OCI-LY3 (cell line): ENCODE data around the gene KRT32.

Experiments used
- H2AFZ ChIP-seq: fragments of 200-600, 300-600 bp; shearing (Covaris generic); 2 replicates; pipeline ENCODE4 v1.6.0; 2014; ENCODE audit warnings: antibody characterized with exemption, low read depth, low read length
- H3K27ac ChIP-seq: fragments of 200-600, 300-600 bp; sonication (generic); 2 replicates; pipeline ENCODE4 v1.5.1; 2014; ENCODE audit warnings: mild to moderate bottlenecking, low read length, moderate library complexity, mixed read lengths
- H3K27me3 ChIP-seq: fragments of 200-600, 300-600 bp; sonication (generic); 2 replicates; pipeline ENCODE4 v1.6.1; 2014; ENCODE audit warnings: low read depth, low read length, mixed read lengths
- H3K36me3 ChIP-seq: fragments of 200-600, 300-600 bp; sonication (generic); replicated peaks from 2 replicates; pipeline ENCODE3; 2014; ENCODE audit warnings: low read depth, low read length, mixed read lengths
- H3K4me1 ChIP-seq: fragments of 300-600, 200-600 bp; sonication (generic); 2 replicates; pipeline ENCODE4 v1.6.1; 2014; ENCODE audit warnings: low read length, mixed read lengths
- H3K4me2 ChIP-seq: fragments of 200-600, 300-600 bp; sonication (generic); 2 replicates; pipeline ENCODE4 v1.6.1; 2014; ENCODE audit warnings: low read length, mixed read lengths
- H3K4me3 ChIP-seq: fragments of 300-600, 200-600 bp; sonication (generic); 2 replicates; pipeline ENCODE4 v1.5.1; 2014; ENCODE audit warnings: antibody characterized with exemption, mild to moderate bottlenecking, low read length, moderate library complexity
- H3K79me2 ChIP-seq: fragments of 300-600, 200-600 bp; shearing (Covaris generic); 2 replicates; pipeline ENCODE4 v1.6.1; 2014; ENCODE audit warnings: mild to moderate bottlenecking, low read length, mixed read lengths
- H3K9ac ChIP-seq: fragments of 300-600, 200-600 bp; shearing (Covaris generic); 2 replicates; pipeline ENCODE4 v1.6.0; 2014; ENCODE audit warnings: mild to moderate bottlenecking, low read length, moderate library complexity
- H3K9me3 ChIP-seq: fragments of 200-600, 300-600 bp; shearing (Covaris generic); 2 replicates; pipeline ENCODE4 v1.6.1; 2014; ENCODE audit warnings: low read length, mixed read lengths; ENCODE audit not compliant: insufficient read depth
- H4K20me1 ChIP-seq: fragments of 200-600, 300-600 bp; sonication (generic); 2 replicates; pipeline ENCODE4 v1.6.1; 2016; ENCODE audit warnings: low read length, mixed read lengths; ENCODE audit not compliant: insufficient read depth
- EZH2phosphoT487 ChIP-seq: fragments of 200-600 bp; shearing (Covaris generic); IDR thresholded peaks from 2 replicates; pipeline ENCODE4 v1.6.1; 2018; ENCODE audit warnings: antibody characterized with exemption, mixed run types, low read depth
- TF ChIP-seq, protein P1 (sequence below): fragments of 200-600, 300-600 bp; sonication (generic); IDR thresholded peaks from 2 replicates; pipeline ENCODE4 v1.5.1; 2014; ENCODE audit warnings: antibody characterized with exemption, low read length, low read depth

Gene KRT32

GRCh38 chr17:41466988-41467387 lies at the start of gene KRT32:
Gene KRT32, minus strand, starts transcription at chr17:41467386. Its CDS starts 61 bp downstream, at chr17:41467325.
- no peak within 1 kb of the TSS for H2AFZ ChIP-seq
- H3K27me3 ChIP-seq, result peaks cover 3% of the 10 kb centered on the region; the same call in 1 of the 2 replicates
- no peak within 1 kb of the TSS for H3K27ac ChIP-seq
- TF ChIP-seq, protein P1, sequence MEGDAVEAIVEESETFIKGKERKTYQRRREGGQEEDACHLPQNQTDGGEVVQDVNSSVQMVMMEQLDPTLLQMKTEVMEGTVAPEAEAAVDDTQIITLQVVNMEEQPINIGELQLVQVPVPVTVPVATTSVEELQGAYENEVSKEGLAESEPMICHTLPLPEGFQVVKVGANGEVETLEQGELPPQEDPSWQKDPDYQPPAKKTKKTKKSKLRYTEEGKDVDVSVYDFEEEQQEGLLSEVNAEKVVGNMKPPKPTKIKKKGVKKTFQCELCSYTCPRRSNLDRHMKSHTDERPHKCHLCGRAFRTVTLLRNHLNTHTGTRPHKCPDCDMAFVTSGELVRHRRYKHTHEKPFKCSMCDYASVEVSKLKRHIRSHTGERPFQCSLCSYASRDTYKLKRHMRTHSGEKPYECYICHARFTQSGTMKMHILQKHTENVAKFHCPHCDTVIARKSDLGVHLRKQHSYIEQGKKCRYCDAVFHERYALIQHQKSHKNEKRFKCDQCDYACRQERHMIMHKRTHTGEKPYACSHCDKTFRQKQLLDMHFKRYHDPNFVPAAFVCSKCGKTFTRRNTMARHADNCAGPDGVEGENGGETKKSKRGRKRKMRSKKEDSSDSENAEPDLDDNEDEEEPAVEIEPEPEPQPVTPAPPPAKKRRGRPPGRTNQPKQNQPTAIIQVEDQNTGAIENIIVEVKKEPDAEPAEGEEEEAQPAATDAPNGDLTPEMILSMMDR, result no peak
- TF ChIP-seq EZH2phosphoT487, result no peak
- H3K9ac ChIP-seq, result no peak within 1 kb of the TSS
- no peaks in the 10 kb centered on the region for H3K9me3 ChIP-seq
- no peaks in the 10 kb centered on the region for H4K20me1 ChIP-seq
- H3K36me3 ChIP-seq, result no peaks in the 10 kb centered on the region
- H3K4me3 ChIP-seq, result no peak within 1 kb of the TSS
- H3K4me1 ChIP-seq, result no peaks in the 10 kb centered on the region
- no peaks in the 10 kb centered on the region for H3K79me2 ChIP-seq
- H3K4me2 ChIP-seq, result no peak within 1 kb of the TSS

GRCh38 chr17:41516830-41517283 lies 49.7 kb upstream of the KRT32 start:
- H3K79me2 ChIP-seq, result no peaks in the 10 kb centered on the region
- no peak overlapping the region for H3K4me2 ChIP-seq
- no peak for TF ChIP-seq EZH2phosphoT487
- TF ChIP-seq, protein P1, result no peak
- no peaks in the 10 kb centered on the region for H3K36me3 ChIP-seq
- H3K4me1 ChIP-seq, result no peaks in the 10 kb centered on the region
- no peak overlapping the region for H3K4me3 ChIP-seq
- H3K9me3 ChIP-seq, result no peaks in the 10 kb centered on the region
- no peak overlapping the region for H3K9ac ChIP-seq
- no peak overlapping the region for H3K27ac ChIP-seq
- no peaks in the 10 kb centered on the region for H4K20me1 ChIP-seq
- peaks cover 9% of the 10 kb centered on the region for H3K27me3 ChIP-seq
- no peak overlapping the region for H2AFZ ChIP-seq

- no peaks in the 10 kb centered on the region for H4K20me1 ChIP-seq
- no peaks in the 10 kb centered on the region for H3K36me3 ChIP-seq
- no peak overlapping the region for H2AFZ ChIP-seq
- no peaks in the 10 kb centered on the region for H3K79me2 ChIP-seq
- no peak overlapping the region for H3K4me3 ChIP-seq
- no peaks in the 10 kb centered on the region for H3K9me3 ChIP-seq
- TF ChIP-seq, protein P1, result no peak
- no peak for TF ChIP-seq EZH2phosphoT487
- H3K27me3 ChIP-seq, result peaks cover 9% of the 10 kb centered on the region
- H3K4me1 ChIP-seq, result no peaks in the 10 kb centered on the region
- no peak overlapping the region for H3K9ac ChIP-seq
- H3K27ac ChIP-seq, result no peak overlapping the region
- H3K4me2 ChIP-seq, result no peak overlapping the region
Measured at GRCh38 chr17:41516147-41516829, 49.1 kb upstream of the KRT32 start.

DNA sequence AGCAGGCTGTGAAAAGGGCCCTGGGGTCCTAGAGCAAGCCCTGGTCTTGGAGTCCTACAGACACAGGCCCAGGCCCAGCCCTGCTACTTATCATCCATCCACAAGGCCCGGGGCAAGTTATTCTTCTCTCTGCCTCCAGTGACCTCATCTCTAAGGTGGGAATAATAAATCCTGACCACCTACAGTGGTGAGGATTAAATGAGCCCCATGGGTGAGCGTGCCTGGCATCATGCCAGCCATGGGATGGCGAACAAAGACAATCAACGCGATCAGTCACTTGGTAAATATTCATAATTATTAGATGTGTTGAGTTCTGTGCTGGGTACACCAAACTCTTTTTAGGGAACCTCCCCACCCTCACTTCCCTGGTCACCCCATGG lies 46.0 kb upstream of the KRT32 start:
- H4K20me1 ChIP-seq, result no peaks in the 10 kb centered on the region
- no peak overlapping the region for H2AFZ ChIP-seq
- H3K9me3 ChIP-seq, result no peaks in the 10 kb centered on the region
- no peak overlapping the region for H3K27ac ChIP-seq
- H3K79me2 ChIP-seq, result no peaks in the 10 kb centered on the region
- no peak overlapping the region for H3K4me3 ChIP-seq
- H3K36me3 ChIP-seq, result no peaks in the 10 kb centered on the region
- H3K27me3 ChIP-seq, result peaks cover 9% of the 10 kb centered on the region; the same call in 1 of the 2 replicates
- H3K4me2 ChIP-seq, result no peak overlapping the region
- TF ChIP-seq, protein P1, result no peak
- no peak for TF ChIP-seq EZH2phosphoT487
- no peaks in the 10 kb centered on the region for H3K4me1 ChIP-seq
- no peak overlapping the region for H3K9ac ChIP-seq
